ENCODE measurements around the gene ZNF274. TPM values are rescaled to one million over a fixed set of nuclear protein-coding genes. Genes with fewer than 3 reads are reported as not detected.

The ZNF274 gene
- total RNA-seq, 1 experiment from 2014 or later: 27.5 TPM

DNA sequence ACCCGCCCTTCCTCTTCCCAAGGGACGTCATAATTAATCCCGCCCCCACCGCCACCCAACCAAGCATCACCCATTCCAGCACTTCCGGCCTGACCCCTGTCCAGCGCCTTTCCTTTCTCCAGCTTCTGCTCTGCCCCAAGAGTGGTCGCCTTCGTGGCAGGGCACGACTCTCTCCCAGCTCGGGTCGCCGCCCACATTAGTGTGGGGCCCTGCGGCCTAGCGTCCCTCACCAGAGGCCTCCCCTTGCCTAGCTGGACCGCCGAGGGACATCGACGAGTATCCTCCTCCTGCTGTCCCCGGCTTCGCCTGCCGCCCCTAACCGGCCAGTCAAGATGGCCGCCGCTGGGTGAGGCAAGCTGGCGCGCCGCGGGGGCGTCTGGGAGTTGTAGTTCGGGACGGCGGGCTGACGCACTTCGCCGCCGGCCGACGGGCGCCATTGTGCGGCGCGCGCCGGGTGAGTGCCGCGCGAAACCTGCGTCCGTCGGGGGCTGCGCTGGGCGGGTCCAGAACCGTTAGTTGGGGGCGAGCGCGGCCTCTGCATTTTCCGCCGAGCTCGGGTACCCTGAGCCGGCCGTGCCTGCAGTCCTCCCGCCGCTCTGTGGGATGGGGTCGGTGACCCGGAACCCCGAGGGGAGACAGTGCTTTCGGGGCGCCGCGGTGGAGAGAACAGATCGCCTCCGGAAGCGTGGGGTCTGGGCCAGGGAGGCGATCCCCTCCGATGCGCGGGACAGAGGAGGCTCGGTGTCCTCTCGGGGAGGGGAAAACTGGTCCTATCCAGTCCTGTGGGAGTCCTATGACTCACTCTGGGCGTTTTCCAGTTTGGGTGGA, at the start of gene ZNF274 (continued):
- TF ChIP-seq E2F1 (CRISPR knock-in tag; IDR thresholded peaks at IDR 0.05) (no peak), MYBL2 (CRISPR knock-in tag; IDR thresholded peaks at IDR 0.05) (peak; percentile 61; the same call in 1 of the 2 replicates), FOXK1 (CRISPR knock-in tag; IDR thresholded peaks at IDR 0.05) (peak; percentile 83), SMAD3 (CRISPR knock-in tag; IDR thresholded peaks at IDR 0.05; ENCODE audit: borderline replicate concordance) (peak; percentile 77; the same call in 1 of the 2 replicates), NFE2L1 (CRISPR knock-in tag; IDR thresholded peaks at IDR 0.05) (no peak), CREB1 (CRISPR knock-in tag; IDR thresholded peaks at IDR 0.05) (0 out of 2 replicates have a peak, but pooled peaks have one; percentile 19), NFATC4 (CRISPR knock-in tag; IDR thresholded peaks at IDR 0.05) (0 out of 2 replicates have a peak, but pooled peaks have one; percentile 42), KAT7 (CRISPR knock-in tag; IDR thresholded peaks at IDR 0.05; ENCODE audit: borderline replicate concordance) (peak; percentile 93), SP1 (CRISPR knock-in tag; conservative IDR thresholded peaks at IDR 0.05) (peak; percentile 85), ZSCAN18 (CRISPR knock-in tag; IDR thresholded peaks at IDR 0.05) (no peak), GTF2I (CRISPR knock-in tag; conservative IDR thresholded peaks at IDR 0.05) (0 out of 2 replicates have a peak, but pooled peaks have one; percentile 9), ATF1 (CRISPR knock-in tag; IDR thresholded peaks at IDR 0.05) (no peak), TEAD4 (CRISPR knock-in tag; IDR thresholded peaks at IDR 0.05) (peak; percentile 35; the same call in 1 of the 2 replicates), ZNF232 (CRISPR knock-in tag; IDR thresholded peaks at IDR 0.05) (peak; percentile 58; the same call in 1 of the 2 replicates), ZNF671 (CRISPR knock-in tag; IDR thresholded peaks at IDR 0.05) (no peak), FOXP1 (CRISPR knock-in tag; IDR thresholded peaks at IDR 0.05; ENCODE audit: borderline replicate concordance) (peak; percentile 93), JUN (CRISPR knock-in tag; IDR thresholded peaks at IDR 0.05) (peak; percentile 82), SMAD4 (CRISPR knock-in tag; IDR thresholded peaks at IDR 0.05) (0 out of 2 replicates have a peak, but pooled peaks have one; percentile 62), NFYB (CRISPR knock-in tag; conservative IDR thresholded peaks at IDR 0.05; ENCODE audit: low read depth) (0 out of 2 replicates have a peak, but pooled peaks have one; percentile 13), ZNF425 (CRISPR knock-in tag; conservative IDR thresholded peaks at IDR 0.05) (no peak), MAX (CRISPR knock-in tag; IDR thresholded peaks at IDR 0.05) (peak; percentile 94), ESRRA (CRISPR knock-in tag; IDR thresholded peaks at IDR 0.05; ENCODE audit: borderline replicate concordance) (peak; percentile 61; the same call in 1 of the 2 replicates)
- TF ChIP-seq, protein P1, sequence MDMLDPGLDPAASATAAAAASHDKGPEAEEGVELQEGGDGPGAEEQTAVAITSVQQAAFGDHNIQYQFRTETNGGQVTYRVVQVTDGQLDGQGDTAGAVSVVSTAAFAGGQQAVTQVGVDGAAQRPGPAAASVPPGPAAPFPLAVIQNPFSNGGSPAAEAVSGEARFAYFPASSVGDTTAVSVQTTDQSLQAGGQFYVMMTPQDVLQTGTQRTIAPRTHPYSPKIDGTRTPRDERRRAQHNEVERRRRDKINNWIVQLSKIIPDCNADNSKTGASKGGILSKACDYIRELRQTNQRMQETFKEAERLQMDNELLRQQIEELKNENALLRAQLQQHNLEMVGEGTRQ (CRISPR knock-in tag; IDR thresholded peaks at IDR 0.05): peak; percentile 43; the same call in 1 of the 2 replicates
- TF ChIP-seq, protein P2, sequence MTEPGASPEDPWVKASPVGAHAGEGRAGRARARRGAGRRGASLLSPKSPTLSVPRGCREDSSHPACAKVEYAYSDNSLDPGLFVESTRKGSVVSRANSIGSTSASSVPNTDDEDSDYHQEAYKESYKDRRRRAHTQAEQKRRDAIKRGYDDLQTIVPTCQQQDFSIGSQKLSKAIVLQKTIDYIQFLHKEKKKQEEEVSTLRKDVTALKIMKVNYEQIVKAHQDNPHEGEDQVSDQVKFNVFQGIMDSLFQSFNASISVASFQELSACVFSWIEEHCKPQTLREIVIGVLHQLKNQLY (CRISPR knock-in tag; IDR thresholded peaks at IDR 0.05): peak; percentile 92; the same call in 1 of the 2 replicates
